Psoas muscle (tissue), 8 donors: ENCODE results near the gene SRCAP. TPM values are rescaled to one million over a fixed set of nuclear protein-coding genes. Genes with fewer than 3 reads are reported as not detected.

Experiments used
- ATAC-seq, 4 donors: fragments of 200-7000 bp; cut with Tn5 transposase; one replicate each; pipeline ENCODE4 v1.9.1; 2020; ENCODE audit warnings: moderate library complexity in 3 of 4, mild to moderate bottlenecking in 2 of 4
- DNase-seq, 2 donors: peaks; one replicate each; pipeline ENCODE4 v3.0.0-alpha.2; 2020
- H3K27ac ChIP-seq: fragments of 200-600 bp; one replicate; pipeline ENCODE4 v1.8.0; 2022
- H3K27me3 ChIP-seq, 3 donors: fragments of 200-600 bp in 1 of 3; one replicate each; pipeline versions ENCODE4 v1.6.1 to v1.8.0; 2013 to 2022; ENCODE audit warnings: low read length in 2 of 3, mild to moderate bottlenecking in 2 of 3, moderate library complexity in 1 of 3; ENCODE audit not compliant: insufficient read depth in 3 of 3
- H3K36me3 ChIP-seq, 2 donors: fragments of 200-600 bp in 1 of 2; one replicate each; pipeline versions ENCODE4 v1.6.1 to v1.8.0; 2013 to 2022; ENCODE audit warnings: low read depth in 1 of 2, mild to moderate bottlenecking in 1 of 2, moderate library complexity in 1 of 2; ENCODE audit not compliant: insufficient read depth in 1 of 2
- H3K4me1 ChIP-seq: fragments of 200-600 bp; one replicate; pipeline ENCODE4 v1.8.0; 2022
- H3K4me3 ChIP-seq: fragments of 200-600 bp; one replicate; pipeline ENCODE4 v1.8.0; 2022; ENCODE audit warnings: mild to moderate bottlenecking
- H3K9me3 ChIP-seq: fragments of 200-600 bp; one replicate; pipeline ENCODE4 v1.8.0; 2022
- CTCF ChIP-seq: fragments of 200-600 bp; IDR thresholded peaks from one replicate; pipeline ENCODE4 v1.8.0; 2022; ENCODE audit warnings: antibody characterized with exemption
- WGBS, 3 donors: extraction: QIAGEN DNeasy Blood & Tissue Kit; methylation state at CpG; one replicate each; pipeline versions ENCODE4 v1.1.6 to v1.1.7; 2013; 5-methylcytosine and 5-hydroxymethylcytosine counted together
- intact Hi-C, 2 donors: fragments of 100-400 bp; cut with DNase I; formaldehyde crosslinking; loops; one replicate each; pipeline versions ENCODE4 v1.11.0 to v1.14.2; 2022
- polyA plus RNA-seq, 3 donors: library from polyadenylated mRNA; stranded (reverse); fragments of 200-250 nt; gene quantifications; one replicate each; pipeline ENCODE4 v1.2.3, GENCODE V29; 2013
- total RNA-seq, 4 donors: library from RNA; stranded (reverse); fragmentation: NEBNext Ultra II Directional in 2 of 4; extraction: Animal tissue kit (Norgen Biotek cat#: 25700) in 2 of 4; gene quantifications; one replicate each; pipeline versions ENCODE4 v1.2.1 to v1.2.4, GENCODE V29; 2021 to 2023
- donor health status: healthy with polysubstance abuse.
- donor health status: DM: no; HTN: no; CAD: no; lungs with moderate emphysema.
- donor health status: Bipolar disorder and iron deficiency.
- donor health status: healthy.
- donor health status: DM: yes; HTN: yes; CAD: no.
- donor health status: DM: no; HTN: no; CAD: no.
- donor health status: DM: no; HTN: no; CAD: no.
- donor health status: DM: yes; HTN: yes; CAD: no.

Gene SRCAP
- total and polyA plus RNA-seq, 7 donors = 4.4 to 50.1 (median 37.8) TPM

DNA sequence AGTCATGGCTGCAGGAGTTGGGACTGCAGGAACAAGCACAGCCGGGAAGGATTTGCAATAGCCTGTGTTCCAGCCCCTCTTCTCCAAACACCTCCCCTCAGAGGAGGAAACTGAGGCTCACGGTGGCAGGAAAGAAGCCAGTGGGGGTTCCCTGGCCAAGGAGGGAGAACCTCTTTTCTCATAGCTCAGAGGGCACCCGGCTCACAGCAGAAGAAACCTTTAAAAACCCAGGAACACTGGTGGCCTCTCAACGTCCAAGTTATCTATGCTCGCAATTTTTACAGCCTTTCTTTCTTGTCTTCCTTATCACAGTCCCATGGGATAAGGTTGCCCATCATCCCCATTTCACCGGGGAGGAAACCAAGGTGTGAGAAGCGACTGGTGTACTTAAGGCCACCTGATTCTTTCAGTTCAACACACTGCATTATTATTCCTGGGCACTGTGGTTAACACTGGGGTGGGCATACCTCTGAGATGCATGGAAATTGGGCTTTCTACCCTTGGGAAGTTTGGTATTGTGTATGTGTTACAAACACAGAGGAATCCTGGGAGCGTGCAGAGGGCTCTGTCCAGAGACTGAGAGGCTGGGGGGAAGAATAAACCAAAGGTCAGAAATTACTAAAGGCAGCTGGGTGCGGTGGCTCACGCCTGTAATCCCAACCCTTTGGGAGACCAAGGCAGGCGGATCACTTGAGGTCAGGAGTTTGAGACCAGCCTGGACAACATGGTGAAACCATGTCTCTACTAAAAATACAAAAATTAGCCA is 88.8 kb downstream of the SRCAP start:
- Histone ChIP-seq H3K36me3 (peaks cover 0 to 15% of the 10 kb centered on the region in 2 donors), H3K4me1 (no peaks in the 10 kb centered on the region), H3K4me3 (peak overlapping the region; percentile 98), H3K9me3 (no peaks in the 10 kb centered on the region), H3K27ac (peak overlapping the region; percentile 83), H3K27me3 (no peaks in the 10 kb centered on the region)
- DNase-seq = no peak
- TF ChIP-seq CTCF = no peak
- ATAC-seq = no peak
- intact Hi-C loops = loop anchor here (1.0 kb wide), 1 partner anchor 18 kb away; no protein-coding TSS in a partner anchor
- 34 to 41% (median 35%) methylated on average over 11 of the region's 11 CpGs for WGBS, 3 donors

Other genes with a start within 250 kb of the SRCAP start
- gene ITGAL, start 226.4 kb upstream of the SRCAP start, total RNA-seq = 1 to 10 TPM; 1.1 to 3.0 (median 2.3) TPM
- gene ITGAL, start 226.4 kb upstream of the SRCAP start, polyA plus RNA-seq = under 1 TPM; 0.21 to 0.29 (median 0.27) TPM
- gene ZNF768, start 172.6 kb upstream of the SRCAP start, total RNA-seq = 10 to 100 TPM; 54.5 to 67.2 (median 60.2) TPM
- 100 to 1,000 TPM in 1 of 3 donors, 10 to 100 TPM in 2; 49.0 to 125 (median 91.2) TPM for gene ZNF768, start 172.6 kb upstream of the SRCAP start, polyA plus RNA-seq
- gene ZNF747, start 164.3 kb upstream of the SRCAP start, total RNA-seq = 10 to 100 TPM in 1 of 4 donors, 1 to 10 TPM in 3; 6.4 to 16.4 (median 8.9) TPM
- 10 to 100 TPM in 1 of 3 donors, 1 to 10 TPM in 2; 6.8 to 16.3 (median 7.9) TPM for gene ZNF747, start 164.3 kb upstream of the SRCAP start, polyA plus RNA-seq
- 1 to 10 TPM; 2.7 to 8.7 (median 5.2) TPM for gene ZNF764, start 140.8 kb upstream of the SRCAP start, total RNA-seq
- 1 to 10 TPM; 1.9 to 5.1 (median 3.0) TPM for gene ZNF764, start 140.8 kb upstream of the SRCAP start, polyA plus RNA-seq
- 10 to 100 TPM; 11.7 to 21.2 (median 16.5) TPM for gene ZNF688, start 127.5 kb upstream of the SRCAP start, total RNA-seq
- 10 to 100 TPM; 11.1 to 15.6 (median 13.5) TPM for gene ZNF688, start 127.5 kb upstream of the SRCAP start, polyA plus RNA-seq
- gene ZNF785, start 113.5 kb upstream of the SRCAP start, total RNA-seq = 1 to 10 TPM; 3.4 to 5.4 (median 3.9) TPM
- 1 to 10 TPM; 1.3 to 2.8 (median 1.5) TPM for gene ZNF785, start 113.5 kb upstream of the SRCAP start, polyA plus RNA-seq
- 1 to 10 TPM; 3.4 to 9.6 (median 5.8) TPM for gene ZNF689, start 88.8 kb upstream of the SRCAP start, total RNA-seq
- gene ZNF689, start 88.8 kb upstream of the SRCAP start, polyA plus RNA-seq = 1 to 10 TPM; 3.6 to 6.1 (median 5.4) TPM
- 10 to 100 TPM; 13.4 to 26.4 (median 15.9) TPM for gene PRR14, start 48.2 kb upstream of the SRCAP start, total RNA-seq
- gene PRR14, start 48.2 kb upstream of the SRCAP start, polyA plus RNA-seq = 10 to 100 TPM; 23.8 to 26.8 (median 25.5) TPM
- gene FBRS, start 40.7 kb upstream of the SRCAP start, total RNA-seq = 10 to 100 TPM; 31.2 to 58.5 (median 38.6) TPM
- gene FBRS, start 40.7 kb upstream of the SRCAP start, polyA plus RNA-seq = 10 to 100 TPM; 24.8 to 35.5 (median 29.3) TPM
- 10 to 100 TPM; 10.1 to 13.5 (median 12.9) TPM for gene PHKG2, start 49.3 kb downstream of the SRCAP start, total RNA-seq
- gene PHKG2, start 49.3 kb downstream of the SRCAP start, polyA plus RNA-seq = 10 to 100 TPM; 13.2 to 21.3 (median 13.8) TPM
- 1 to 10 TPM in 1 of 4 donors, under 1 TPM in 3; 0.52 to 2.4 (median 0.78) TPM for gene CFAP119, start 62.9 kb downstream of the SRCAP start, total RNA-seq
- gene CFAP119, start 62.9 kb downstream of the SRCAP start, polyA plus RNA-seq = 1 to 10 TPM in 1 of 3 donors, under 1 TPM in 2; 0.48 to 3.0 (median 0.63) TPM
- 10 to 100 TPM; 26.8 to 49.1 (median 36.5) TPM for gene RNF40, start 63.2 kb downstream of the SRCAP start, total RNA-seq
- gene RNF40, start 63.2 kb downstream of the SRCAP start, polyA plus RNA-seq = 10 to 100 TPM; 29.1 to 42.2 (median 33.2) TPM
- 10 to 100 TPM in 3 of 4 donors, 1 to 10 TPM in 1; 5.3 to 15.9 (median 13.1) TPM for gene ZNF629, start 88.0 kb downstream of the SRCAP start, total RNA-seq
- 1 to 10 TPM; 1.5 to 7.8 (median 4.4) TPM for gene ZNF629, start 88.0 kb downstream of the SRCAP start, polyA plus RNA-seq
- 10 to 100 TPM; 13.9 to 18.1 (median 15.1) TPM for gene BCL7C, start 194.9 kb downstream of the SRCAP start, total RNA-seq
- gene BCL7C, start 194.9 kb downstream of the SRCAP start, polyA plus RNA-seq = 10 to 100 TPM; 18.9 to 40.9 (median 30.2) TPM
- gene CTF1, start 197.4 kb downstream of the SRCAP start, total RNA-seq = 10 to 100 TPM in 1 of 4 donors, 1 to 10 TPM in 3; 8.5 to 16.6 (median 9.4) TPM
- 1 to 10 TPM; 4.9 to 5.5 (median 5.2) TPM for gene CTF1, start 197.4 kb downstream of the SRCAP start, polyA plus RNA-seq
- gene FBXL19, start 224.4 kb downstream of the SRCAP start, total RNA-seq = 1 to 10 TPM; 3.4 to 4.2 (median 4.1) TPM
- gene FBXL19, start 224.4 kb downstream of the SRCAP start, polyA plus RNA-seq = 1 to 10 TPM; 2.8 to 5.4 (median 2.8) TPM
- 1 to 10 TPM; 3.6 to 5.8 (median 5.5) TPM for gene ORAI3, start 249.9 kb downstream of the SRCAP start, total RNA-seq
- gene ORAI3, start 249.9 kb downstream of the SRCAP start, polyA plus RNA-seq = 1 to 10 TPM; 3.5 to 6.0 (median 4.0) TPM